Activated naive CD4-positive, alpha-beta T cell treated with anti-CD3 and anti-CD28 coated beads, Interleukin-2, amount 50 U/mL, for 72 hours (primary cell): ENCODE data around the gene TUBA3C. TPM values are rescaled to one million over a fixed set of nuclear protein-coding genes. Genes with fewer than 3 reads are reported as not detected.

Experiments used
- ATAC-seq, 2 donors: fragments of 150-1000 bp; cut with Tn5 transposase; 2 replicates each; pipeline ENCODE4 v1.10.0; 2021; ENCODE audit warnings: mild to moderate bottlenecking in 2 of 2, moderate library complexity in 2 of 2
- DNase-seq, 2 donors: peaks; one replicate each; pipeline ENCODE4 v3.0.0; 2021 to 2022; ENCODE audit warnings: low spot score in 2 of 2
- H3K27ac Mint-ChIP-seq, 2 donors: one replicate each; pipeline ENCODE4 v1.8.0; 2022; ENCODE audit warnings: mild to moderate bottlenecking in 2 of 2, mixed read lengths in 2 of 2
- H3K36me3 Mint-ChIP-seq, 2 donors: one replicate each; pipeline ENCODE4 v1.8.0; 2022; ENCODE audit warnings: mixed read lengths in 2 of 2
- H3K9me3 Mint-ChIP-seq, 2 donors: one replicate each; pipeline ENCODE4 v1.8.0; 2022; ENCODE audit warnings: mixed read lengths in 2 of 2
- total RNA-seq, 2 donors: library from RNA; stranded (reverse); gene quantifications; one replicate each; pipeline ENCODE4 v1.2.3, GENCODE V29; 2022

TUBA3C gene
- total RNA-seq, 2 donors from 2014 or later, result not detected

- DNase-seq (no peak), ATAC-seq (no peak)
- Mint-ChIP-seq H3K9me3 (peaks cover 8% of the 10 kb centered on the region in 2 donors), H3K27ac (no peak overlapping the region), H3K36me3 (peaks cover 0 to 7% of the 10 kb centered on the region in 2 donors)
These were observed 29.9 kb downstream of the TUBA3C start for GRCh38 chr13:19151581-19152263.

GRCh38 chr13:19150712-19151228 is 30.9 kb downstream of the TUBA3C start:
- no peak overlapping the region for H3K27ac Mint-ChIP-seq
- no peak for ATAC-seq
- H3K36me3 Mint-ChIP-seq, result peaks cover 0 to 7% of the 10 kb centered on the region in 2 donors

GRCh38 chr13:19150226-19150625 is 31.4 kb downstream of the TUBA3C start:
- H3K9me3 Mint-ChIP-seq, result peaks cover 8% of the 10 kb centered on the region in 2 donors
- no peak for ATAC-seq
- no peak overlapping the region for H3K27ac Mint-ChIP-seq
- DNase-seq, result no peak
- H3K36me3 Mint-ChIP-seq, result peaks cover 0 to 7% of the 10 kb centered on the region in 2 donors

More at GRCh38 chr13:19150712-19151228, 30.9 kb downstream of the TUBA3C start:
- no peak for DNase-seq
- H3K9me3 Mint-ChIP-seq, result peaks cover 8% of the 10 kb centered on the region in 2 donors

GRCh38 chr13:19148561-19148960 is 33.1 kb downstream of the TUBA3C start:
- Mint-ChIP-seq H3K27ac (no peak overlapping the region), H3K9me3 (peaks cover 8% of the 10 kb centered on the region in 2 donors), H3K36me3 (peaks cover 0 to 7% of the 10 kb centered on the region in 2 donors)
- DNase-seq (no peak), ATAC-seq (no peak)
